Stimulated activated CD4-positive, alpha-beta T cell treated with anti-CD3 and anti-CD28 coated beads, Interleukin-1b, Interleukin-23, amount 100 ng/mL, for 48 hours (primary cell): Measurements from ENCODE around the gene CIROP.

Experiments
- DNase-seq: peaks from one replicate; pipeline ENCODE4 v3.0.0-alpha.2; 2020

Gene CIROP

DNA sequence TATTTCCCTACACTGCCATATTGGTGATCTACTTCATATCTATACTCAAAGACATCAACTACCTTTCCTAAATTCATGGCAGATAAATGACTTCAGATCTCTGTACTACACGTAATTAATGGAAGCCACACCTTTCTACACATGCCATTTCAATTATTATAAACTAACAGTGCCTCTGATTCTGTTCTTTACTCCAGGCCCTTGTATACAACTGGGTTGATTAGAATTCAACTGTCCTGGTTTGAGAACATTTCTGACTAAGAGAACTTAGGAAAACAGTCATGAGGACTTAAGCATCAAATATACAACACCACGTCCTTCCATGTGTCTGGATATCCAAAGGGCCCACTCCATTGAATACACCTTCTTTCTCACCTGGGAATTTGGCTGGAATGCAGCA lies 11.7 kb downstream of the CIROP start:
- DNase-seq, result no peak

DNA sequence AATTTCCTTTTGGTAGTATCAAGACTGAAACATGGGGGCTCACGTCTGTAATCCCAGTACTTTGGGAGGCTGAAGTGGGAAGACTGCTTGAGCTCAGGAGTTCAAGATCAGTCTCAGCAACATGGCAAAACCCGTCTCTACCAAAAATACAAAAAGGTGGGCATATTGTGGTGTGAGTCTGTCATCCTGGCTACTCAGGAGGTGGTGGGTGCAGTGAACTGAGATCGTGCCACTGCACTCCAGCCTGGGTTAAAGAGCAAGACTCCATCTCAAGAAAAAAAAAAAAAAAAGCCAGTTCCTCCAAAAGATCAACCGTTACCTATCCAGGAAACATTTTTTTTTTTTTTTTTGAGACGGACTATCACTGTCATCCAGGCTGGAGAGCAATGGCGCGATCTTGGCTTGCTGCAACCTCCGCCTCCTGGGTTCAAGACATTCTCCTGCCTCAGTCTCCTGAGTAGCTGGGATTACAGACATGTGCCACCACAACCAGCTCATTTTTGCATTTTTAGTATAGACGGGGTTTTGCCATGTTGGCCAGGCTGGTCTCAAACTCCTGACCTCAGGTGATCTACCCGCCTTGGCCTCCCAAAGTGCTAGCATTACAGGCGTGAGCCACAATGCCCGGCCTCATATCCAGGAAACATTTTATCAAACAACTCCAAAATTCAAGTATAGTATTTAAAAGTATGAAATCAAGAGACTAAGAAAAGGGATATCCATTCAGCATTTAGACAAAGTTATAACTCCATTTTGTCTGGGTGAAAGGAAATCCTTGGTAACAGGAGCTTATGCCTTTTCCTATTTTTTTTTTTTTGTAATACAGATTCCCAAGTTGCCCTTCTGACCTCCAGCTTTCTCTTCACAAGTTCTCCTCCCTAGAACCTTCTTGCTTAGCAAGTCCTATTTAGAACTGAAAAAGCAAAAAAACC lies 13.2 kb downstream of the CIROP start:
- DNase-seq, result no peak

DNA sequence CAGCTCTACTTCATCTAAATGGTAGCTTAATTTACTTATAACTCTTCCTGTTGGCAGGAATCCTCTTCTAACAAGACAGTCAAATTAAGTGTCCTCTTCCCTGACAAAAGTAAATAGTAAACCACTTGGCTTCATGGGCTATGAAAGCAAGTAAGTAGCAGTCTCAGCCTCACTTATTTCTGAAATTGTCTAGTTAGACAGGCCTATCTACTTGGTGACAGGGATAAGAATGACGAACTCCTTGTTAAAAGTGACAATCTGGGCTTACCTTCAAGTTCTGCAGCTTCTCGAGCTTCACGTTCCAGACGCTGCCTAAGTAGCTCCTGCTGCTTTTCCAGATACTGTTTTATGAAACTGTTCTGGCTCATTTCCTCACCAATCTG lies 14.5 kb downstream of the CIROP start:
- no peak for DNase-seq

DNA sequence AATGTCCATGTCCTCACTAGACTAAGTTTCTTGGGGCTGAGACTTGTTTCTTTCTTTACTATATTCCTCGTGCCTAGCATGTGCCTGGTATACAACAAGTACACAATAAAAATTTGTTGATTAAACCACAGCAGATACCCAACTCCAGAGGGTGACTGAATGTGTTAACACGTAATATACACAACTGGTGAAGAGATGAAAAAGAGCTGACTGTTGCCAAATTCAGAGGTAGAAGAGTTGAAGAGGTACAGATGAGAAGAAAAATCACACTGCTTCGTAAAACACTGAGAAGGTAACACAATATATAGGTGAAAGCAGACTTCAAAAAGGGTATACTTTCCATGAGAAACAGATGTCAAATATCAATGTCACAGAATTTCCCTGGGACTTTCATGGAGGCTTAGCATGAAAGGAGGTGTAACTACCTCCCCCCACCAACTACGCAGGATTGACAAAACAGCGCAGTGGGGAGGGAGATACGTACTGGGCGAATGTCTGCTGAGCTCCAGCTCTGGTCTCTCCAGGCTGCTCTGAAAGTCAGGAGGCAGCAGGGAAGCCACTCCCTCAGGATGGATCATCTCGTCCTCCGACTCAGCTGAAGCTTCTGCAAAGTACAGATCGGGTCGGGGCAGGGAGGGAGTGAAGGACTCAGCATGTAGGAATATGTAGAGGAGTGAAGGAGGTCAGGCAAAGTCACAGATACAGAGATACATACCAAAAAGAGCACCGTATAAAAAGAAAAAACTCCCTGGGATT lies 15.1 kb downstream of the CIROP start:
- DNase-seq, result no peak

DNA sequence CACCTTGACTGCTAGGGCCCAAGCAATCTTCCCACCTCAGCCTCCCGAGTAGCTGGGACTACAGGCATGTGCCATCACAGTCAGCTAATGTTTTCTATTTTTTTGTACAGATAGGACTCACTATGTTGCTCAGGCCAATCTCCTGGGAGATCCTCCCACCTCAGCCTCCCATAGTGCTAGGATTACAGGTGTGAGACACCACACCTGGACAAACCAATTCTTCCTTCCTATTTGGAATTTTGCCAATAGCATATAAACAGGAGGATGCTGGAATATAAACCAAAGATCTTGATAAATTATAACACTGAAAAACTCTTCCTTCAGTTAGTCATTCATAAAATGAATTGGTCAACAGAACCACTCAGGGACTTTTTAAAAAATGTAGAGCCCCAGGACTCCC lies 18.2 kb downstream of the CIROP start:
- no peak for DNase-seq

DNA sequence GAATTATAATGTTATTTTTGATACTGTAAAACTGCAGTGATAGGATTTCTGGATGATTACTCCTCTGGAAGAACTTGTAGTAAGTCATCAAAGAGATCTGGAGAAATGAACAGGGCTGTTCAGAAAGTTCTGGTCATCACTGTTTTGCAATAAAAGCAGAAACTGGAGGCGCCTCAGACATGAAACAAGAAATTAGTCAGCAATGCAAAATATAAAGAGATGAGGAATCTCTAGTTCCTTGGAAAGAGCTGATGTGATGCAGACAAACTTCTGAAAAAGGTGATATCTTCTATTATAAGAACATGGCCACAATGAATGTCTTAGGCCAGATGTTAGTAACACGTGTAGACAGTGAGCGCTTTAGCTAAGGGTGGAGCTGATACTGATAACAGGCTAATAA lies 19.3 kb downstream of the CIROP start:
- DNase-seq, result peak; percentile 20

DNA sequence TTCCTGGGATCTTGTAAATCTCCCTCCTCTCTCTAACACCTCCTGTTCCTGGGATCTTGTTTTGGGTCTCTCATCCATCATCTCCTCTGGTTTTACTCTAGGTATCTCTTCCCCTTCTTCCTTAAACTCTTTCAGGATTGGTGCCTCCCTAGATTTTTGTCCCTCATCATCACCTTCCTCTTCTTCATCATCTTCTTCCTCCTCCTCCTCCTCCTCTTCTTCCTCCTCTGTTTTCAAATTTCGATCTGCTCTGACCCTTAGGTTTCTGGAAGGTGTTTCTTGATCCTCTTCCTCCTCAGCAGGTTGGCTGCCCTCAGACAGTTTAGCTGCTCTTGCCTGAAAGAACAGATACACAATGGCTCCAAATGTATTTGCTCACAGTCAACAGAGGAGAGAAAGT lies 24.3 kb downstream of the CIROP start:
- no peak for DNase-seq

DNA sequence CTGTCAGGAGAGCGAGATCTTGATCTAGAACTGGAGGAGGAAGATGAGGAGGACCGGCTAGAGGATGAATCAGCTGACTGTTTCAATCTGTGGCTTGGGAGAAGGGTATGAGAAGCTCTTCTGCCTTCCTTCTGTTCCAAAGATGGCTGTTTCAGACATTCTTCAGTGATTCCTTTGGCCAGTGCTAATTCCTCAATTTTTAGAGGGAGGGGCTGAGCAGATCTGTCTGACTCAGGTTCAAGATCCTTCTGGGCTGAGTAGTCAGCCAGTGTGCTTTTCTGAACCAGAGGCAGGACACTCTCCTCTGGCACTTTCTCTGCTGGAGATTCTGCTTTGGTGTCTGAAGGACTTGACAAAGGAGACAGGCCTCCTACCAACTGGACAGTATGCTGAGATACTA lies 25.1 kb downstream of the CIROP start:
- DNase-seq, result no peak

DNA sequence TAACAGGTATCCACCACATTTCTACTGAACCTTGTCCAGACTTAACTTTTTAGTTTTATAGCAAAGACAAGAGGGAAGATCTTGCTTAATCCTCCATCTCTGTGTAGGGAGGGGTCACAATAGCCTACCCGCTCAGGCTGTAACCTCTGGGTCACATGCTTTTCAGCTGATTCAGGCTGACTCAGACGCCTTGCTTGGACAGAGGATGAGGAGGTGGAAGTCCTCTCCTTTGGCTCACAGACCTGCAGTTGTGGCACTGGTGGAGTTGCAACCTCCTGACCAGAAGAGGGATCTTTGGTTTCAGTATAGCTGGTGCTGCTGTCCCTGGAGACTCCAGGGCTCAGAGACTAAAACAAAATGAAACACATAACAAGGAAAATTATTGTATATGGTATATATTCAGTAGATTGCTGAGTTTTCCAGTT lies 26.1 kb downstream of the CIROP start:
- DNase-seq, result no peak

DNA sequence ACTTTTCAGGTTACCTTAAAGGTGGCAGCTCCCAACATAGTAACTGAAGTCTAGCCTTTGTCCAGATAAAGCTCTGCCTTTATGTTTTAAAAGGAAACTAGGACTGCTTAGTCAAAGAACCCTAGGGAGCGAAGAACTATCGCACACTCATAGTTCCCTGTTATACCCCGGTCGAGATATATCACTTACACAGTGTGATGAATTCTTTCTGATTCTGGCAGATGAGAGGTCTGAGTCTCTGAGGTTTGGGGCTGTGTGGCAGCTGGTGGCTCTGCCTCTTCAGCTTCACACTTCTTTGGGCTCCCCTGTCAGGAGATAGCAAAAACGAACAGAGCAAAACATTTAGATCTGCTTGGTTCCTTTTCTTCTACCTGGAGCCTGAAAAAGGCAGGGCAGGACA lies 26.8 kb downstream of the CIROP start:
- DNase-seq, result no peak

DNA sequence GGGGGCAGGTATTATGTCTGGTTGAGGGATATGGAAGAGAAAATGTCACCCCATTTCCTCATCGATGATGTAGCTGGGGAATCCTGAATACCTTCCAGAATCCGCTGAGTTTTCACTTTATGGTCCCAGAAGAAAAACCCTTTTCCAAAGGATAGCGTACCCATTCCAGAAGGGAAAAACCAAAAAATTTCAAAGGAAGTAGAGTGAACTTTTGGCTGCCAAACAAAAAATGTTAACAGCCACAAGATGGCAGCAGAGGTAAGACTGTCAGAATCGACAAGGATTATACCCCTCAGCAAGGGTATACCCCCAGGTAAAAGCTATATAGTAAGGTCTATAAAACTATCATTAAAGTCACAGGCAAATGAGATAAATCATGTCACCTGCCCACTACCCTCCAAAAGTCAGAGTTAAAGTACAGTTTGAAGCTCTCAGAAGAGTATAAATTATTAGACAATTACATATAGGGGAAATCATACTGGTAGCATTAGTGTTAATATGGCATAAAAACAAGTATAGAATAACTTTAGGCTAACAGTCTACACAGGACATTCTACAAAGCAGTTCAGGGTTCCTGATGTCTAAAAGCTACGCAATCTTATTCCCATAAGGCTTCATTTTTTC lies 27.9 kb downstream of the CIROP start:
- DNase-seq, result no peak

DNA sequence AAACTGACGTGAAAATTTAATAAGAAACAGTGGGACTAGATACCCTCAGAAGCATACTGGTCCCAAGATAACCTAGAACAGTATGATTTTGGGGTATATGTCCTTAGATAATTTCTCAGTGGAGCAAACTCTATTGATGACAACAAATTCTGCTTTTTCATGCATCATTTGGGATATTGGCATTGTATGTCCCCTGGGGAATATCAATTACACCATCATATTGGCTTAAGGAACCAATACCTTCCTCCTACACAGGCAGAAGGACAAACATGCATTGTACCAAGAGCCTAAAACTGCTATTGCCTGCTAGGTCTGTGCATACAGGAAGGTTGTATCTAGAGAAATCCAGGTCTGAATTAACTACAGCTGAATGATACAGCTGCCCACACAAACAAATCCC lies 29.9 kb downstream of the CIROP start:
- no peak for DNase-seq

DNA sequence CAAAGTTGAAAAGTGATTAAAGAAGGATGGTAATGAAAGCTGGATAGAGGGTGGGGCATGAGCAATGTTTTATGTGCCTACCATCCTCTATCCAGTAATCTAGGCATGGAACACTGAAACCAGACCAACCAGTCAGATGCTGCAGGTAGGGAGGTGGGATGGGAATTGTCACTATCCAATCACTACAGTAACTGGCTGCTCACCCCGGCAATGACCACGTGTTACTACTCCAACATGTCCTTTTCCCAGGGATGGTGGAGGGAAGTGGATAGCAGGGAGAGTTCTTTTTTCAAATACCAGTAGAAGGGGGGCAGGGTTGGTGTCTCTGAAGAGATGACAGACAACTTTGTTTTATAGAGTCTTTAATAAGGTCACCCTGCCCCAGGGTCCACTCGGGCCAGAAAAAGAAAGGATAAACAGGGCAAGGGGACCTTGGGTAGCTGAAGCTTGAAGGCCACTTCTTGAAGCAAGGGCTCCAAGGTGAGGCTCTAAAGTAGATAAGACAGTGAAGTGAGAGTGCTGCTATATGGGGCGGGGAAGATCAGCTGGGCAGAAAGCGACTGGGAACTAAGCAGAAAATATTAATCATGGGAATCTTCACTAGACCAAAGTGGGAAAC lies 32.8 kb downstream of the CIROP start:
- no peak for DNase-seq

DNA sequence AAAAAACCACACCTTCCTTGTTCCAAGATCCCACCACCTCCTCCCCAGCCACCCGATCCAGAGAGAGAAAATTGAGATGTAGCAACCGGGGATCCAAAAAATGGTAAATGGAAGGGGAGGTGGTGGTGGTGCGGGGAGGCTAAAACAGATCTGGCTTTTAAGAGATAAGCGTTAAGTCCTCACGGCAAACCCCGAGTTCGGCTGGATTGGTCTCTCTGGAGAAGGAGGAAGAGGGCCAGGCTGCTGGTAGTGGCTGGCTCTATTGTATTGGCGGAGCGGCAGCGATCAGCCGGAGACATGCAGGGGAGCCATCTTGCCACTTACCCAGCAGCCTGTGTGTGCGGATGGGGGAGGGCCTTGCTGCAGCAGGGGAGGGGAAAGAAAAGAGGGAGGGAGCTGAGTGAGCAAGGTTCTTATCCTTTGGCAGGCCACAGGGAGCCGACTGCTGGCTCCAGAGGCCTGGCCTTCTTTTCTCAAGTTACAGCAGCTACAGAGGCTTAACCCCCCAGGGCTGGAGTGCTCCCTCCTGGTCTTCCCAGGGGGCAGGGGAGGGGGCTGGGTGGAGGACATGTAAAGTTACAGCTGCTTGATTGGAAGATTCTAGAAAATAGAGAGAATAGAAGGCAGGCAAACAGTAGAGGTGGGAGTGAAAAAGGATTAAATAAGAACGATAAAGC lies 33.4 kb downstream of the CIROP start:
- peak; percentile 81 for DNase-seq

DNA sequence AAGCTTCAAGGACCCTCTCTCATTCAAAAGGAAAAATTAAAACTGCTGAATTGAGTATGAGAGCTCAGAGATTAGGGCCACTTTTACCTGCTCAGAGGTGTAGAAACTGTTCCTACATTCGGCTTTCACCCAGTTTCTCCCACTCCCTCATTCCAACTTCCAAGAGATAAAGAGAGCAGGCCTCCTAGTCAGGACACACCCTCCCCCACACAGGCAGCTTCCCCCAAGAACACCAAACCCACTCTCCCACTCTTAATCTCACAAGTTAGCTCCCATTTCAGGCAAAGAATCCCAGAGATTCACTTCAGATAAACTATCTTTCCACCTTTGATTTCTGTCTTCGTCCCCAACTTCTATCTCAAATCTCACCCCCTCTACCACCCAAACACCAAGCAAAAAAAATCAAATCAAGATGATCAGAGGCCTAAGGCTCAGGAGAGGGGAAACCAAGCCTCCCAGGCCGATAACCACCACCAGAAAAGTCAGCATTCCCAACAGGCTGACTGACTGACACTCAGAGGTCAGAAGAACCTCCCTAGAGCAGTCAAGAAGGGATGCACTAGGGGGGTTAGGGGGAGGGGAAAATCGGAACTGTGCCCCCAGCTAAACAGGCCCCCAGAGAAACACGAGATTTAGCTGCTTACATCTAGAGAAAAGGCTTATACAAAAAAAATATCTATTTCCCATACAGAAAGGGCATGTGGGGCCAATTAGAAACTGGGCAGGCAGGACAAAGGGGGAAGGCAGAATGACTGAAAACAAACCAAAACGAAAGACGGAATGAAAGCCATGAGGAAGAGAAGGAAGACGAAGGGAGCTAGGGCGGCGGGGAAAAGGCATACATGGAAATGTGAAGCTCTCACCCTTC lies 34.3 kb downstream of the CIROP start:
- no peak for DNase-seq

DNA sequence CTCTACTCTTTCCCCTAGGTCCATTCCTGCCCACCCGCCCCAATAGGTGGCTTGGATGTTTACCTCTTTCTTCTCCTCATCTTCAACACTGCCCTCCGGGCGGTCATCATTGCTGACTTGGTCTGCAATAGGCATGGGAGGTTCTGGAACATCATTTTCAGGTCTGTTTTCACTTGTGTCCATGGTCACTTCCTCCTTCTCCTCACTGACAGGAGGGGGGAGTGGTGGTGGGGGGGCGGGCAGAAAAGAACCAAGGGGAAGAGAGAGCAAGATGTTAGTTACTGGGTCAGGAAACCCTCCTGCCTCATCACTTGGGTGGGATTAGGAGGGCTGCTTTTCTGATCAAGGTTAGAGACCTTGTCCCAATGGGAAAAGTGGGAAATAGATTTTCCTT lies 35.4 kb downstream of the CIROP start:
- no peak for DNase-seq

DNA sequence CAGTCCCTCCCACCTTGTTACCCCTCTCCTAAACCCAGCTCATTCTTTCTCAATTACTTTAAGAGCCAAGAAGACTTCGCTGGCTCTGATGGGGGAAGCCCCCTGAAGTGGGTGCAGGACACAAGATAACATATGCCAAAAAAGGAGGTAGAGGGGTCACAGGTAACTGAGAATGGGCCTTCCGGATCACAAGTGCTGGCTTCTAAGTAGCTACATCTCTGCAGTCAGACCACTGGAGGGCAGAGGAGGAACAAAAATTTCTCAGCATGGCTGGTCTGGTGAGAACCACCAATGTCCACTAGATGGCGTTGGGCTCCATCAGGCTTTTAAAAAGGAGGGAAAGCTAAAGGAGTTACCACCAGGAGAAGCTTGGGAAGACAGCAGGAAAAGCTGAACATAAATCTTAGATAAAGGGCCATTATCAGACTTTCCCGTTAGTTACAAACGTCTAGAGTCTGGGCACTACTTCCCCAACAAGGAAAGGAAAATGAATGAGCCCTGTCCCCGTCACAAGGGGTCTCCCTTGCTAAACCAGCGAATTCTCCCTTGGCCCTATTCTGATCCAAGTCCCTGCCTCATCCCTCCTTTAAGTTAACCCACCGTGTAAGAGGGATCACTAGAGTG lies 35.9 kb downstream of the CIROP start:
- DNase-seq, result peak; percentile 69

DNA sequence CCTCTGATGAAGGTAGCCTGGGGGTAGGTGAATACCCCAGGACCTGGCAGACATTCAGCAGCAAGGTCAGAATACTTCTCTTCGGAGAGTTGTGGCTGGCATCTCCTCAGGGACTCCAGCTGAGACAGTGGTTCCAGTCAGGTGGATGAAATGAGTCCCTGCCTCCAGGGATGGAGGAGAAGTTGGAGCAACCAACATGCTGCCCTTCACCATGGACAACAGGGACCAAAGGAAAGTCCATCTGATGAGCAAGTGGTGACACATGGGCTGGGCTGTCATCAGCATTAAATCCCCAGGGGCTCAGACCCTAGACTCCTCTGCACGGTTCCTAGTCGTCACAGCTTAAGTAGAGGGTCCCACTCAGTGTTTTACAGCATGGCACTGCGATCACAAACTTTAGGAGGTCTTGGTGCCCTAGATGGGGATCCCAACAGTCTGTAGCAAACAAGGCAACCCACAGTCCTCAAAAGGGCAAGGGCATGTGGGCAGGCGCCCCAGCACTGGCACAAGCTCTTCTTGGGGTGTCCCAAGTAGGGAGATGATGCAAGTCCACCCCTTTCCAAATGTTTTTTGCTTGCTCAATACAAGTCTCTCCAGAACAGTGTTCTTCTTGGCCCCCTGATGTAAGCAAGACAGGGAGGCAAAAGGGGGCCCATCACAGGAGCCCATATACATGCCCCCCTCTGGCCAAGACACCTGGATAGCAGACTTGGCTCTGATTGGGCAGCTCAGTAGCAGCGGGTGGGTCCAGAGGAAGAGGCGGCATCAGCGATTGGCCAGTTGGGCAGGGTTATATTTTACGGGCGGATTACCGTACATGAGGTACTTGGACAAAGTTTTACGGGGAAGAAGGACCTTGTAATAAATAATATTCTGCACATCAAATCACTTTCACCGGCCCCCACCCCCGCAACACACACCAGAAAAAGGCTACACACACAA lies 36.7 kb downstream of the CIROP start:
- DNase-seq, result no peak

DNA sequence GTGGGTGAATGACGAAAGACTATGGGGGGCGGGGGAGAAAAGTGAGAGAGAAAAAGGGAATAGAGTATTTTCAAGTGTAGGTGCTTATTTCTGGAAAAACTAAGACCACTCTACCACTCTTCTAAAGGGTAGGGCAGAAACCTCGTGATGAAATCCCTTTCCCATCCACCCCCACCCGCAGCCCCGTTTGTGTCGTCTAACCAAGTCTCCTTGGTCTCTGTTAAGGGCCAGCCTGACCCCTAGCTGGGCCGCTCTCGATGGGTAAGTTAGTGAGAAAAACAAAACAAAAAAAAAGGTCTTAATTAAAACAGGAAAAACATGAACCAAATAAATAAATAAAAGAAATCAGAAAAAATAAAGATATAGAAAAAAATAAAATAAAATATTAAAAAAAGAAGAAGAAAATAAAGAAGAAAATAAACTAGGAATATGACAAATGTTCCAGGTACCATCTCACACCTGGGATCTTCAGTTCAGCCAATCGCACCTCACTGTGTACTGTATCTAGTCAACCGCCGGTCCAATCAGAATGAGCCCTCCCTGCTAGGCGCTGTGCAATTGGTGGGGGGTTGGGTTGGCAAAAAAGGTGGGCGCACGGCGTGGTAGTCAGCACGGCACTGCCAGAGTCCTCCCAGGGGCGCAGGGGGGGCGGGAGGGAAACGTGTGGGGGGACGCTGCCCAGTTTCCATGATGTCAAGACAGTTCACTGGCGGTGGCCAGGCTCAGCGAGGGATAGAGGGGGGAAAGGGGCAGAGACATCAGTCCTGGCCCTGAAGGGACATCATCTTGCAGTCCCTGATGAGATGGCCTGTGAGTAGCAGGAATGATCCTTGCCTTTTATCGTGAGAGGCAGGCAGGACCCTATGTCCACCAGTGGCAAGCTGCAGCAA lies 37.7 kb downstream of the CIROP start:
- DNase-seq, result no peak
